Calu3 (cell line): ENCODE results near the gene PLXNA4. TPM values are rescaled to one million over a fixed set of nuclear protein-coding genes. Genes with fewer than 3 reads are reported as not detected.

ENCODE experiments used
- BruUV-seq: library from RNA; stranded (reverse); fragments of 400-500 nt; replicated peaks from 2 replicates; lab custom pipeline; 2021; lab: Mats Ljungman, UMichigan
- CTCF ChIA-PET: fragments of 300-600 bp; sonication (Branson Sonifier 250); formaldehyde crosslinking; loops from one replicate; lab custom pipeline; 2022; ENCODE audit warnings: antibody characterized with exemption; lab: Charles Lee
- DNase-seq: peaks from one replicate; pipeline ENCODE4 v3.0.0; 2022
- H3K27ac Mint-ChIP-seq: one replicate; pipeline ENCODE4 v1.8.0; 2022; ENCODE audit warnings: mixed read lengths; ENCODE audit not compliant: unreplicated experiment
- H3K27me3 Mint-ChIP-seq: one replicate; pipeline ENCODE4 v1.8.0; 2022; ENCODE audit warnings: mixed read lengths; ENCODE audit not compliant: unreplicated experiment
- H3K36me3 Mint-ChIP-seq: one replicate; pipeline ENCODE4 v1.8.0; 2022; ENCODE audit warnings: mild to moderate bottlenecking, moderate library complexity, mixed read lengths; ENCODE audit not compliant: insufficient read depth, unreplicated experiment
- H3K4me1 Mint-ChIP-seq: one replicate; pipeline ENCODE4 v1.8.0; 2022; ENCODE audit warnings: mild to moderate bottlenecking, low read depth, mixed read lengths; ENCODE audit not compliant: unreplicated experiment
- H3K4me3 Mint-ChIP-seq: one replicate; pipeline ENCODE4 v1.8.0; 2022; ENCODE audit warnings: mild to moderate bottlenecking, low read depth, moderate library complexity, mixed read lengths; ENCODE audit not compliant: unreplicated experiment
- H3K9me3 Mint-ChIP-seq: one replicate; pipeline ENCODE4 v1.8.0; 2022; ENCODE audit warnings: low read depth, mixed read lengths; ENCODE audit not compliant: unreplicated experiment
- intact Hi-C: fragments of 100-400 bp; cut with micrococcal nuclease; formaldehyde crosslinking; loops from one replicate; pipeline ENCODE4 v1.10.0; 2022; ENCODE audit not compliant: unreplicated experiment
- total RNA-seq: library from RNA; stranded (reverse); gene quantifications from 2 replicates; pipeline ENCODE4 v1.2.3, GENCODE V29; 2022
- TF ChIP-seq, protein P1 (sequence below): fragments of 200-600 bp; IDR thresholded peaks from one replicate; pipeline ENCODE4 v1.8.0; 2022; ENCODE audit warnings: antibody characterized with exemption; ENCODE audit not compliant: unreplicated experiment

Gene PLXNA4
- total RNA-seq, 1 experiment from 2014 or later, result not detected

DNA sequence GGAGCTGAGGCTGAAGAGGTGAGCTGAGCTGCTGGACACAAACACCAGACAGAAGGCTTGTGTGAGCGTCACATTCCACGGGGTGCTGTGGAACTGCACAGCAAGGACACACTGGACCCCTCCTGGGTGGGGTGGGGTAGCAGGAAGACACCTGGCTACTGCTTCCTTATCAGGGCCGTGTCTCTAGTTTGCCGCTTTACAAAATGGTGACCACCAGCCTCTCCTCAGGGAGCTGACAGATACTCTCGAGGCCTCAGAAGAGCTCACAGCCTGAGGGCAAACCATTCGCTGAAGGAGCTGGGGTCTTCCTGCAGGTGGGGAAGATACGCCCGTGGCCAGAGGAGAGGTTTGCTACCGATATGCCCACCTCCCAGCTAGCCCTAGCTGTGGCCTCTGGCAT, 461.9 kb downstream of the PLXNA4 start:
- CTCF ChIA-PET, result no interaction called here
- H3K4me3 Mint-ChIP-seq, result no peak overlapping the region
- no peaks in the 10 kb centered on the region for H3K4me1 Mint-ChIP-seq
- TF ChIP-seq, protein P1, sequence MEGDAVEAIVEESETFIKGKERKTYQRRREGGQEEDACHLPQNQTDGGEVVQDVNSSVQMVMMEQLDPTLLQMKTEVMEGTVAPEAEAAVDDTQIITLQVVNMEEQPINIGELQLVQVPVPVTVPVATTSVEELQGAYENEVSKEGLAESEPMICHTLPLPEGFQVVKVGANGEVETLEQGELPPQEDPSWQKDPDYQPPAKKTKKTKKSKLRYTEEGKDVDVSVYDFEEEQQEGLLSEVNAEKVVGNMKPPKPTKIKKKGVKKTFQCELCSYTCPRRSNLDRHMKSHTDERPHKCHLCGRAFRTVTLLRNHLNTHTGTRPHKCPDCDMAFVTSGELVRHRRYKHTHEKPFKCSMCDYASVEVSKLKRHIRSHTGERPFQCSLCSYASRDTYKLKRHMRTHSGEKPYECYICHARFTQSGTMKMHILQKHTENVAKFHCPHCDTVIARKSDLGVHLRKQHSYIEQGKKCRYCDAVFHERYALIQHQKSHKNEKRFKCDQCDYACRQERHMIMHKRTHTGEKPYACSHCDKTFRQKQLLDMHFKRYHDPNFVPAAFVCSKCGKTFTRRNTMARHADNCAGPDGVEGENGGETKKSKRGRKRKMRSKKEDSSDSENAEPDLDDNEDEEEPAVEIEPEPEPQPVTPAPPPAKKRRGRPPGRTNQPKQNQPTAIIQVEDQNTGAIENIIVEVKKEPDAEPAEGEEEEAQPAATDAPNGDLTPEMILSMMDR, result no peak
- H3K27ac Mint-ChIP-seq, result no peak overlapping the region
- peaks cover 44% of the 10 kb centered on the region for H3K27me3 Mint-ChIP-seq
- no peaks in the 10 kb centered on the region for H3K9me3 Mint-ChIP-seq
- intact Hi-C loops, result no loop called here
- no peaks in the 10 kb centered on the region for H3K36me3 Mint-ChIP-seq
- no peak for DNase-seq
- BruUV-seq, result no TSS peak

DNA sequence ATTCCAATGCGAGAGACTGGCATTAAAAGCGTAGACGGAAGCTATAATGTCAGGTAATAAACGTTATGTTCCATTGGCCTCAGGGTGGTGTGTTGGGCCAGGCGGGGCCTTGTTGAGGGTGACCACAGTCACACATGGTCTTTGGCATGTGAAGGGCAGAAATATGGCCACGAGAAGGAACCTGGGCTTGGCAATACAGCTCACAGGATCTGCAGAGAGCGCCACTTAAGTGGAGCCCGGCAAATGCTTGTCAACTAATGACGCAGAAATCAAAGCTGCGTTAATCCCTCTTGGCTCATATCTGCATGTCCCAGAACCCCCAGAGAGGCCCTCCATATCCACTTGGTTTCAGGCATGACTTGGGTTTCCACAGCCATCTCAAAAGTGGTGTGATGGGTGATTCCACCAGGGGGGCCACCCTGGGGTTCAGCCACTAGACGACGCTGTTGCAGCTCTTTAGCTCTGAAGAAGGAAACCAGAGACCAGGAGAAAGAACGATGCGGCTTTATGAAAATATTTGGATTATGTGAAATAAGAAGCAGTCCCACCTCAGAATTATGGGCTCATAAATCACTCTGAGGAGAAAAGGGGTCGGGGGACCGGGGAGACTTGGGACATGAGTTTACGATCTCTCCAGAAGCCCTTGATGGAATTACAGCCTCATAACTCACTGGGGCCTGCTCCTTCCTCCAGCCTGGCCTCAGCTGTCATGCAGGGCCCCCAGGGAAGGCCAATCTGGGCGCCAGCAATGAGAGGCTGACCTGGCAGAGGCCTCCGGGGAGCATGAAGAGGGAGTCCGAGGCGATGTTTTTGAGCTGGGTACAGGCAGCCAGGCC, 462.5 kb downstream of the PLXNA4 start:
- TF ChIP-seq, protein P1, result no peak
- BruUV-seq, result no TSS peak
- intact Hi-C loops, result no loop called here
- CTCF ChIA-PET, result no interaction called here
- no peak for DNase-seq
- H3K36me3 Mint-ChIP-seq, result no peaks in the 10 kb centered on the region
- no peak overlapping the region for H3K27ac Mint-ChIP-seq
- no peak overlapping the region for H3K4me3 Mint-ChIP-seq
- H3K27me3 Mint-ChIP-seq, result peaks cover 43% of the 10 kb centered on the region
- H3K9me3 Mint-ChIP-seq, result no peaks in the 10 kb centered on the region
- no peaks in the 10 kb centered on the region for H3K4me1 Mint-ChIP-seq

DNA sequence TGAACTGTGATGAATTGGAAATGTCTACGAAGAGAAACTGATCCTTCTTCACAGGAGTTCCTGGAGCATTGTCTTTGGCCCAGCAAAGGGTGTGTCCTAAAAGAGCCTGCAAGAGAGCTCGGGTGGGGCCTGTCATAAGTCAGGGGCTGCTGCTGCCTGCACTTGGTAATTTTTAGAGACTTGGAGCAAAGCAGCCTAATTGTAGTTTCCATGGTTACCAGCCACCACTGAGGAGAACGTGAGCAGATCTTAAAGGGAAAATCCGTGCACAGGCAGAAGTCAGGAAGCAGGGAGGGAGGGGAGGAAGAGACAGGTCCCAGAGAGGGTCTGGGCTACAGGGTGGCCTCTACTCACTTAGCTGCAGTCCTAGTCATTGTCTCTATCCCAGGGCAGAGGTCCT, 463.6 kb downstream of the PLXNA4 start:
- Mint-ChIP-seq H3K4me1 (no peaks in the 10 kb centered on the region), H3K4me3 (no peak overlapping the region), H3K27me3 (peaks cover 41% of the 10 kb centered on the region), H3K9me3 (no peaks in the 10 kb centered on the region), H3K27ac (no peak overlapping the region), H3K36me3 (no peaks in the 10 kb centered on the region)
- no TSS peak for BruUV-seq
- DNase-seq, result no peak
- TF ChIP-seq, protein P1, result no peak
- intact Hi-C loops, result no loop called here
- CTCF ChIA-PET, result no interaction called here

DNA sequence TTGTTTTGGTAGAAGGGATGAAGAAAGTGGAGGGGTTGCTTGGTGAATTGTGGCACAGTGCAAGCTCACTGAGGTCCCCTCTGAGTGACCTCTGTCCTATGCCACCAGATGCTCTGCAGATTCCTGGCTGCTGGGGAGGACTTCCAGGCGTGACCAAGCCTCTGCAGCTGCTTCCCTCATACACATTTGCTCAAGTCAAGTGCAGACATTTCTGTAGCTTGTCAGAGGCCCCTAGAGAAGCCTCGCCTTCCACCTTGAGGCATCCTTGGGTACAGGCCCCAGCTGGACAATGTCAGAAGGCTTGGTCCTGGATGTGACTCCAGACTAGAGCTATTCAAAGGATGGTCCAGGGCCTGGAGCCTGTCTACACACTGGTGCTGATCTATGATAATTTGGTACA, 464.2 kb downstream of the PLXNA4 start:
- DNase-seq, result no peak
- BruUV-seq, result no TSS peak
- intact Hi-C loops, result no loop called here
- Mint-ChIP-seq H3K4me1 (no peaks in the 10 kb centered on the region), H3K27ac (no peak overlapping the region), H3K36me3 (no peaks in the 10 kb centered on the region), H3K27me3 (peaks cover 36% of the 10 kb centered on the region), H3K9me3 (no peaks in the 10 kb centered on the region), H3K4me3 (no peak overlapping the region)
- CTCF ChIA-PET, result no interaction called here
- TF ChIP-seq, protein P1, result no peak
